Fibroblast of lung (primary cell): ENCODE measurements around the gene GRIA1. TPM values are rescaled to one million over a fixed set of nuclear protein-coding genes. Genes with fewer than 3 reads are reported as not detected.

Source experiments
- DNase-seq, 2 donors: peaks; one replicate each; pipeline versions ENCODE4 v3.0.0 to v3.0.0-alpha.2; 2010; ENCODE audit warnings: low read depth in 2 of 2
- H2AFZ ChIP-seq: 2 replicates; pipeline ENCODE4 v1.5.1; 2012; ENCODE audit warnings: low read length, control low read depth, inconsistent platforms
- H3K27ac ChIP-seq: 2 replicates; pipeline ENCODE4 v1.5.1; 2011; ENCODE audit warnings: low read length, control low read depth; ENCODE audit not compliant: insufficient read depth
- H3K27me3 ChIP-seq: 2 replicates; pipeline ENCODE4 v1.5.1; 2011; ENCODE audit warnings: mild to moderate bottlenecking, low read length; ENCODE audit not compliant: control insufficient read depth, insufficient read depth
- H3K36me3 ChIP-seq: 2 replicates; pipeline ENCODE4 v1.5.1; 2011; ENCODE audit warnings: low read length; ENCODE audit not compliant: control insufficient read depth, insufficient read depth
- H3K4me1 ChIP-seq: 2 replicates; pipeline ENCODE4 v1.5.1; 2011; ENCODE audit warnings: low read length; ENCODE audit not compliant: control insufficient read depth, insufficient read depth; ENCODE audit errors: extremely low read depth
- H3K4me2 ChIP-seq: 2 replicates; pipeline ENCODE4 v1.5.1; 2011; ENCODE audit warnings: low read length, control low read depth; ENCODE audit not compliant: insufficient read depth; ENCODE audit errors: extremely low read depth
- H3K4me3 ChIP-seq, 4 experiments: fragments of 200-600 bp in 1 of 4; sonication (generic) in 1 of 4; replicated peaks in 1 of 4; 2 replicates each; pipeline ENCODE4 v1.5.1; 2011 to 2016; ENCODE audit warnings: low read length in 4 of 4, low read depth in 3 of 4, mild to moderate bottlenecking in 3 of 4, control low read depth in 2 of 4, inconsistent platforms in 1 of 4, mixed read lengths in 1 of 4; ENCODE audit not compliant: insufficient read depth in 1 of 4; ENCODE audit errors: control extremely low read depth in 1 of 4
- H3K79me2 ChIP-seq: 2 replicates; pipeline ENCODE4 v1.5.1; 2012; ENCODE audit warnings: mild to moderate bottlenecking, low read length, inconsistent platforms; ENCODE audit not compliant: control insufficient read depth, insufficient read depth
- H3K9ac ChIP-seq: 2 replicates; pipeline ENCODE4 v1.5.1; 2011; ENCODE audit warnings: mild to moderate bottlenecking, low read length, control low read depth; ENCODE audit not compliant: insufficient read depth
- H3K9me3 ChIP-seq: 2 replicates; pipeline ENCODE4 v1.5.1; 2012; ENCODE audit warnings: low read depth, low read length; ENCODE audit not compliant: control insufficient read depth, insufficient read depth
- H4K20me1 ChIP-seq: 2 replicates; pipeline ENCODE4 v1.5.1; 2011; ENCODE audit warnings: low read length; ENCODE audit not compliant: control insufficient read depth, insufficient read depth; ENCODE audit errors: extremely low read depth
- EZH2 ChIP-seq: IDR thresholded peaks from 2 replicates; pipeline ENCODE4 v1.5.1; 2012; ENCODE audit warnings: low read length, control low read depth, mild to moderate bottlenecking; ENCODE audit errors: missing control alignments
- polyA plus RNA-seq, 2 donors: library from polyadenylated mRNA; depleted of rRNA in 1 of 2; stranded (reverse) in 1 of 2; unstranded in 1 of 2; fragments of >200 nt; gene quantifications; 2 replicates each; pipeline ENCODE4 v1.2.1, GENCODE V29; 2011 to 2012; ENCODE audit warnings: missing spikeins in 1 of 2
- total RNA-seq: library from RNA; depleted of rRNA; stranded (reverse); fragments of >200 nt; gene quantifications from 2 replicates; pipeline ENCODE4 v1.2.1, GENCODE V29; 2014
- TF ChIP-seq, protein P1 (sequence below), 2 donors: IDR thresholded peaks in 1 of 2; conservative IDR thresholded peaks in 1 of 2; 1 replicate in 1 of 2; 2 replicates in 1 of 2; pipeline ENCODE4 v1.5.1; 2011 to 2012; ENCODE audit warnings: low read length in 2 of 2, control low read depth in 1 of 2, inconsistent platforms in 1 of 2, low read depth in 1 of 2, mild to moderate bottlenecking in 1 of 2

The GRIA1 gene
- total and polyA plus RNA-seq, 2 donors (not counting 1 experiment from before 2014, with no cell fraction given) = 2.0 to 4.5 TPM

DNA sequence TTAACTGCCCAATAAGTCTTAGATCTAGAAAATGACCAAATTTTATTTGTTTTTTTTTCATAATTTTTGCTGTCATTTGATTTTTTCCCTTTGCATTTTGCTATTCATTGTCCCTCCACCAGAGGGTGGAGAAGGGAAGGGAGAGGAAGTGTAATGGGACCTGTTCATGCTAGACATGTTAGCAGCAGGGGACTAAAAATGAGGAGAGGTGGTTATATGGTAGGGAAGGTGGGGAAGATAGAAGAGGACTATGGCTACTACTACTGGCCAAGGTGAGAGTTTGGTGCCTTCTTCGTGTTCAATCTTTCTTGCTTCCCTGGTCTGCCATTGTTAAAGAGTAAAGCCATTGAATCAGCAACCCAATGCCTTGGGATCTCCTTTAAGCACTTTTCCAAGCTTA, 6.4 kb downstream of the GRIA1 start:
- Histone ChIP-seq H3K4me3 (no peak overlapping the region), H3K36me3 (no peaks in the 10 kb centered on the region), H4K20me1 (no peaks in the 10 kb centered on the region), H3K9ac (no peak overlapping the region), H3K27me3 (no peaks in the 10 kb centered on the region), H3K4me2 (no peak overlapping the region), H3K79me2 (no peaks in the 10 kb centered on the region), H3K27ac (no peak overlapping the region), H2AFZ (no peak overlapping the region), H3K9me3 (no peaks in the 10 kb centered on the region), H3K4me1 (no peaks in the 10 kb centered on the region)
- peak; percentile 21 to 68 for DNase-seq
- TF ChIP-seq EZH2 = no peak
- TF ChIP-seq, protein P1, sequence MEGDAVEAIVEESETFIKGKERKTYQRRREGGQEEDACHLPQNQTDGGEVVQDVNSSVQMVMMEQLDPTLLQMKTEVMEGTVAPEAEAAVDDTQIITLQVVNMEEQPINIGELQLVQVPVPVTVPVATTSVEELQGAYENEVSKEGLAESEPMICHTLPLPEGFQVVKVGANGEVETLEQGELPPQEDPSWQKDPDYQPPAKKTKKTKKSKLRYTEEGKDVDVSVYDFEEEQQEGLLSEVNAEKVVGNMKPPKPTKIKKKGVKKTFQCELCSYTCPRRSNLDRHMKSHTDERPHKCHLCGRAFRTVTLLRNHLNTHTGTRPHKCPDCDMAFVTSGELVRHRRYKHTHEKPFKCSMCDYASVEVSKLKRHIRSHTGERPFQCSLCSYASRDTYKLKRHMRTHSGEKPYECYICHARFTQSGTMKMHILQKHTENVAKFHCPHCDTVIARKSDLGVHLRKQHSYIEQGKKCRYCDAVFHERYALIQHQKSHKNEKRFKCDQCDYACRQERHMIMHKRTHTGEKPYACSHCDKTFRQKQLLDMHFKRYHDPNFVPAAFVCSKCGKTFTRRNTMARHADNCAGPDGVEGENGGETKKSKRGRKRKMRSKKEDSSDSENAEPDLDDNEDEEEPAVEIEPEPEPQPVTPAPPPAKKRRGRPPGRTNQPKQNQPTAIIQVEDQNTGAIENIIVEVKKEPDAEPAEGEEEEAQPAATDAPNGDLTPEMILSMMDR (conservative IDR thresholded peaks at IDR 0.05 in 1 of 2, IDR thresholded peaks at IDR 0.05 in 1 of 2; ENCODE audit: low read depth in 1 of 2, low read length in 2 of 2) = peak; percentile 92 to 97

DNA sequence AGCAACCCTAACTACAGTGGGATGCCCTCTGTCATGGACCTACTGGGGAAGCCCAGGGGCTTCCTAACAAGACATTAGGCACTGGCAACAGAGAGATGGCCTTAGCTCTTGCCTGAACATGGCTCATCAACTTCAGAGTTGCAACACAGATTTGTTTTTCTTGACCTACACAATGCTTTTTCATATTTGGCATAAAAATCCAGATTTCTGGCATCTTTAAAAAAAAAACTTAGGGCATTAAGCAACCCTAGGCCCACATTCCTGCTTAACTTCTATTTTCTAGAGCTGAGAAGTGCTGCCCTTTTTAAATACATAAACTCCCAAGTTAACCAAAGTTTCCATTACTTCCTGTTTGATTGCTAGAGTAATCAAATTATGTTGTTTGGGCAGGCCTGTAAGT, 8.0 kb downstream of the GRIA1 start:
- H3K36me3 ChIP-seq = no peaks in the 10 kb centered on the region
- DNase-seq = peak in 1 of 2 donors; percentile 57
- H3K27ac ChIP-seq = no peak overlapping the region
- no peak overlapping the region for H2AFZ ChIP-seq
- no peaks in the 10 kb centered on the region for H4K20me1 ChIP-seq
- H3K27me3 ChIP-seq = no peaks in the 10 kb centered on the region
- H3K9me3 ChIP-seq = no peaks in the 10 kb centered on the region
- TF ChIP-seq EZH2 = no peak
- TF ChIP-seq, protein P1 (conservative IDR thresholded peaks at IDR 0.05 in 1 of 2, IDR thresholded peaks at IDR 0.05 in 1 of 2; ENCODE audit: low read depth in 1 of 2, low read length in 2 of 2) = no peak
- no peaks in the 10 kb centered on the region for H3K79me2 ChIP-seq
- H3K4me2 ChIP-seq = no peak overlapping the region
- no peak overlapping the region for H3K9ac ChIP-seq
- no peaks in the 10 kb centered on the region for H3K4me1 ChIP-seq
- H3K4me3 ChIP-seq = no peak overlapping the region

DNA sequence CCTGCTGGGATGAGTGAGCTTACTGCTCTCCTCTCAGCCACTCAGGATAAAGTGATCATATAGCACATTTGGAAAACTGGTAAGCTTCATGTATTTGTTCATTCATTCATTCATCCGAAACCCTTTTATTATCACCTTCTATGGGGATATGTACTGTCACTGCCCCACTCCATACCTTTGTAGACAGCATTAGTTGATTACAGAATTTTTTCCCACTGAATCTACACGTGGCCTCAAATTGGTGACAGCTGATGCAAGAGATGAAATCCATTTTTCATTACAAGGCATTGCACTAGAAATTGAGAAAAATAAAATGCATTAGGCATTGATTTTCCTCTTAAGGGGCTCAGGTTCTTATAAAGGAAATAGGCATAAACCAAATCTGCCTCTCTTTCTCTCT, 9.7 kb downstream of the GRIA1 start:
- no peak overlapping the region for H2AFZ ChIP-seq
- H3K4me1 ChIP-seq = no peaks in the 10 kb centered on the region
- no peaks in the 10 kb centered on the region for H3K27me3 ChIP-seq
- no peaks in the 10 kb centered on the region for H3K79me2 ChIP-seq
- peak in 1 of 2 donors; percentile 30 for DNase-seq
- no peak overlapping the region for H3K4me3 ChIP-seq
- H3K4me2 ChIP-seq = no peak overlapping the region
- H4K20me1 ChIP-seq = no peaks in the 10 kb centered on the region
- H3K9ac ChIP-seq = no peak overlapping the region
- H3K27ac ChIP-seq = no peak overlapping the region
- H3K36me3 ChIP-seq = no peaks in the 10 kb centered on the region
- TF ChIP-seq, protein P1 (conservative IDR thresholded peaks at IDR 0.05 in 1 of 2, IDR thresholded peaks at IDR 0.05 in 1 of 2; ENCODE audit: low read depth in 1 of 2, low read length in 2 of 2) = no peak
- no peak for TF ChIP-seq EZH2
- no peaks in the 10 kb centered on the region for H3K9me3 ChIP-seq
